ENCODE measurements around the gene DYNC1H1. TPM values are rescaled to one million over a fixed set of nuclear protein-coding genes. Genes with fewer than 3 reads are reported as not detected.

DYNC1H1 gene
- polyA plus RNA-seq, 4 donors: 313 to 380 (median 338) TPM

Other genes starting within 250 kb of the DYNC1H1 start
- 100 to 1,000 TPM in 3 of 4 donors, 10 to 100 TPM in 1; 95.6 to 121 (median 106) TPM for gene PPP2R5C, start 202.9 kb upstream of the DYNC1H1 start, polyA plus RNA-seq (ENCODE audit: insufficient read length in 4 of 4)
- 100 to 1,000 TPM; 424 to 884 (median 751) TPM for gene HSP90AA1, start 122.5 kb downstream of the DYNC1H1 start, polyA plus RNA-seq (ENCODE audit: insufficient read length in 4 of 4)
- 10 to 100 TPM; 23.4 to 32.5 (median 27.9) TPM for gene WDR20, start 175.3 kb downstream of the DYNC1H1 start, polyA plus RNA-seq (ENCODE audit: insufficient read length in 4 of 4)